Measurements from ENCODE around the gene CASK.

The CASK gene

DNA sequence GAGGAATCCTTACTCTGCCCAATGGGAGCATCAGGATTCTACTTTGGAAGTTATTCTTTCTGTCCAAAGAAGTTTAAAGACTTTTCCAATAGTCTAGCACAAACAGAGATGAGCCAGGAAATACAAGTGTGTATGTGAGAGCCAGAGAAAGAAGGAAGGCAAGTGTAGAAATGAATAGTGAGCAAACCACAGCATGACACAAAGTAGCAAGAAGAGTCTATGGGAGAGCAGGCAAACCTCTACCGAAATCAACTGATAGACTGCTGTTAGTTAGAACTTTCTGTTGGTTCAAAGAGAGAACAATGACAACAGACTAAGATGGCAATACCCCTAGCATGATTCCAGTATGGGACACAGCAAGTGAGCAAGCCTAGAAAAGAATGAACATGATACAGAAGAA is 250.7 kb downstream of the CASK start:
- H3K4me3 ChIP-seq (ENCODE audit: low read depth, low read length), result no peak overlapping the region
- no peak for TF ChIP-seq POLR2A (IDR thresholded peaks at IDR 0.05; ENCODE audit: extremely low read depth, insufficient read length)
- TF ChIP-seq, protein P1, sequence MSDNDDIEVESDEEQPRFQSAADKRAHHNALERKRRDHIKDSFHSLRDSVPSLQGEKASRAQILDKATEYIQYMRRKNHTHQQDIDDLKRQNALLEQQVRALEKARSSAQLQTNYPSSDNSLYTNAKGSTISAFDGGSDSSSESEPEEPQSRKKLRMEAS (IDR thresholded peaks at IDR 0.05; ENCODE audit: low read depth, low read length), result no peak
- no peak for DNase-seq (ENCODE audit: low read depth)

DNA sequence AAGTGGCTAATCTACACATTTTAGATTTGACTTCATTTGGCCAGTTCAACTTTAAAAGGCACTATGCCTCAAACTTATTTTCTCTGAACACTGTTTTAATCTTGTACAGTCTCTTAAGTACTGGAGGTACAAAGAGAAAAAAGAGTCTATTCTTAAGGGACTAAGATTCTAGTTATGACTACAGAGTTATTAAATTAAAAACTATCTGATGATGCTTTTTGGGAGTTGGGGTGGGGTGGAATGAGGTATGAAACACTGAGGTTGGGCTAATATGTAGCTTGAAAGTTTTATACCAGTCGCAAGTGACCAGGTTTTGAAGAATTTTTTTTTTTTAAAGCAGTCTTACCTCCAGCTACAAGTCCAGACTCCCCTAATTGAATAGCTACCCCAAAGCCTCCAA is 252.3 kb downstream of the CASK start:
- no peak for DNase-seq (ENCODE audit: low read depth)
- H3K4me3 ChIP-seq (ENCODE audit: low read depth, low read length), result no peak overlapping the region
- TF ChIP-seq MYC (IDR thresholded peaks at IDR 0.05; ENCODE audit: low read depth, low read length), result no peak
- TF ChIP-seq, protein P1 (IDR thresholded peaks at IDR 0.05; ENCODE audit: low read depth, low read length), result no peak
- TF ChIP-seq POLR2A (IDR thresholded peaks at IDR 0.05; ENCODE audit: extremely low read depth, insufficient read length), result no peak
- TF ChIP-seq, protein P2, sequence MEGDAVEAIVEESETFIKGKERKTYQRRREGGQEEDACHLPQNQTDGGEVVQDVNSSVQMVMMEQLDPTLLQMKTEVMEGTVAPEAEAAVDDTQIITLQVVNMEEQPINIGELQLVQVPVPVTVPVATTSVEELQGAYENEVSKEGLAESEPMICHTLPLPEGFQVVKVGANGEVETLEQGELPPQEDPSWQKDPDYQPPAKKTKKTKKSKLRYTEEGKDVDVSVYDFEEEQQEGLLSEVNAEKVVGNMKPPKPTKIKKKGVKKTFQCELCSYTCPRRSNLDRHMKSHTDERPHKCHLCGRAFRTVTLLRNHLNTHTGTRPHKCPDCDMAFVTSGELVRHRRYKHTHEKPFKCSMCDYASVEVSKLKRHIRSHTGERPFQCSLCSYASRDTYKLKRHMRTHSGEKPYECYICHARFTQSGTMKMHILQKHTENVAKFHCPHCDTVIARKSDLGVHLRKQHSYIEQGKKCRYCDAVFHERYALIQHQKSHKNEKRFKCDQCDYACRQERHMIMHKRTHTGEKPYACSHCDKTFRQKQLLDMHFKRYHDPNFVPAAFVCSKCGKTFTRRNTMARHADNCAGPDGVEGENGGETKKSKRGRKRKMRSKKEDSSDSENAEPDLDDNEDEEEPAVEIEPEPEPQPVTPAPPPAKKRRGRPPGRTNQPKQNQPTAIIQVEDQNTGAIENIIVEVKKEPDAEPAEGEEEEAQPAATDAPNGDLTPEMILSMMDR (IDR thresholded peaks at IDR 0.05; ENCODE audit: low read depth, low read length), result no peak

DNA sequence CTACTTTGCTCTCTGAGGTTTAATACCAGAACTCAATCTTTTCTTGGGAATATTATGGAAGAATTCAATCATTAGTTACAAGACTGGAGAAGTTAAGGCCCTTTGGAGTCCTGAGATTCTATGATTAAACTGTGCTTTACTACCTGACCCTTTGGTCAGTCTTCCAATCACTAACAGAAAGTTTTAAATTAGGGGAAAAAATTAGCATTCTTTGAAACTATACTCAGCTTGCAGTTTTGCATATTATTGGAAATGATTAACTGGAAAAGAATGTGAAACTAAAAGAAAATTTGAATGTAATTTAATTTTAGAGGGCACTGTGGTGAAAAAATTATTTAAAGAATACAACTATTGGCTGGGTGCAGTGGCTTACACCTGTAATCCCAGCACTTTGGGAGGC is 253.2 kb downstream of the CASK start:
- DNase-seq (ENCODE audit: low read depth), result no peak
- no peak for TF ChIP-seq POLR2A (IDR thresholded peaks at IDR 0.05; ENCODE audit: extremely low read depth, insufficient read length)
- TF ChIP-seq, protein P1 (IDR thresholded peaks at IDR 0.05; ENCODE audit: low read depth, low read length), result no peak
- no peak for TF ChIP-seq MYC (IDR thresholded peaks at IDR 0.05; ENCODE audit: low read depth, low read length)
- TF ChIP-seq, protein P2 (IDR thresholded peaks at IDR 0.05; ENCODE audit: low read depth, low read length), result no peak
- H3K4me3 ChIP-seq (ENCODE audit: low read depth, low read length), result no peak overlapping the region

DNA sequence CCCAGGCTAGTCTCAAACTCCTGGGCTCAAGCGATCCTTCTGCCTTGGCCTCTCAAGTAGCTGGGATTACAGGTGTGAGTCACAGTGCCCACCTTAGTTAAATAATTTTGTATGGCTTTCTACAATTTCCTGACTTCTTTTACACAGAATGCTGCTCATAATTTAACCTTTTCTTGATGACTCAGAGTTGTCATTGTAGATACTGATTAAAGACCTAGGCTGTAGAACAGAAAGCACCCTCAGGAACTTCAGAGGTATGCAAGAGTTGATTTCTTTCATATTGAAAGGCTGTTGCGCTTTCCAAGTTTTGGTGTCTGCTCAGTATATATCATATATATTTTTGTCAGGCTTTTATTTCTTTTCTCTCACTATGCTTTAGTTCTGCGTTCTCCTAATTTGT is 255.7 kb downstream of the CASK start:
- no peak for DNase-seq (ENCODE audit: low read depth)

DNA sequence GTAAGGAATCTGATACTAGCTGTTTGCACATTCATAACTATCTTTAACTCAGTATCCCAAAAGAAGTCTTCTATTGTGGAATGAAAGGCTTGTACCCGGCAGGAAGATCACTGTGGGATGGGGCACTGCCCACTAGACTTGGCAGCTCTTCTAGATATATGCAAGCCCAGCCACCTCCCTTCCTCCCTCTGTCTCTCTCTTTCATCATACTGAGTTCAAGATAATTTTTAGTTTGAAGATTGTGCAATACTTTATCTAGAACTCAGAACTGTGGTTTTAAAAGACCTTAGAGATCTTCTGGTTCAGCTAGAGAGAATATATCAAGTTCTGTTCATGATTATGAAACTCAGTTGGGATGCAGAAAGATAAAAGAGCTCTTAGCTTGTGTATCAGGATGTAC is 257.1 kb downstream of the CASK start:
- no peak overlapping the region for H3K4me3 ChIP-seq (ENCODE audit: low read depth, low read length)
- no peak for TF ChIP-seq POLR2A (IDR thresholded peaks at IDR 0.05; ENCODE audit: extremely low read depth, insufficient read length)
- TF ChIP-seq MYC (IDR thresholded peaks at IDR 0.05; ENCODE audit: low read depth, low read length), result no peak
- TF ChIP-seq, protein P2 (IDR thresholded peaks at IDR 0.05; ENCODE audit: low read depth, low read length), result no peak
- TF ChIP-seq, protein P1 (IDR thresholded peaks at IDR 0.05; ENCODE audit: low read depth, low read length), result no peak
- DNase-seq (ENCODE audit: low read depth), result peak; percentile 41

More for the DNA sequence above, 255.7 kb downstream of the CASK start:
- TF ChIP-seq MYC (IDR thresholded peaks at IDR 0.05; ENCODE audit: low read depth, low read length) (no peak), POLR2A (IDR thresholded peaks at IDR 0.05; ENCODE audit: extremely low read depth, insufficient read length) (no peak)
- TF ChIP-seq, protein P1 (IDR thresholded peaks at IDR 0.05; ENCODE audit: low read depth, low read length), result no peak
- TF ChIP-seq, protein P2 (IDR thresholded peaks at IDR 0.05; ENCODE audit: low read depth, low read length), result no peak
- no peak overlapping the region for H3K4me3 ChIP-seq (ENCODE audit: low read depth, low read length)

DNA sequence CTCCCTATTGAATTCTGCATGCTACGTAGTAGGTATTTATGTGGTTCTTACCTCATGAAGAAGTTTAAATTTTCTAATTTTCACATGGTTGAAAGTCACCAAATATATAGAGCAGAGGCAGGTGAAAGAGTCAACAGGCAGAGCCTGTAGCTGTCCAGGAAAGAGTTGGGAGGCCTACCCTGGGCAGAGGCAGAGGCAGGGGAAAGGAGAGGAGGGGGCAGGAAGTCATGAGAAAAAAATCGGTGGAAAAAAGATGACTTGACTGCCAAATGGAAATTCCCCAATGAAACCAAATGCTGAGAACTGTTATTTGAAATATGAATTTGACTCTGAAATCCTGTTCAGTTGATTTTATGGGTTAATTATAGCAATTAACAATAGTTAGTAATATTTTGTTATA is 257.7 kb downstream of the CASK start:
- TF ChIP-seq POLR2A (IDR thresholded peaks at IDR 0.05; ENCODE audit: extremely low read depth, insufficient read length) (no peak), MYC (IDR thresholded peaks at IDR 0.05; ENCODE audit: low read depth, low read length) (no peak)
- TF ChIP-seq, protein P2 (IDR thresholded peaks at IDR 0.05; ENCODE audit: low read depth, low read length), result no peak
- TF ChIP-seq, protein P1 (IDR thresholded peaks at IDR 0.05; ENCODE audit: low read depth, low read length), result no peak
- DNase-seq (ENCODE audit: low read depth), result no peak
- no peak overlapping the region for H3K4me3 ChIP-seq (ENCODE audit: low read depth, low read length)
